ENCODE results near the gene IBTK.

DNA sequence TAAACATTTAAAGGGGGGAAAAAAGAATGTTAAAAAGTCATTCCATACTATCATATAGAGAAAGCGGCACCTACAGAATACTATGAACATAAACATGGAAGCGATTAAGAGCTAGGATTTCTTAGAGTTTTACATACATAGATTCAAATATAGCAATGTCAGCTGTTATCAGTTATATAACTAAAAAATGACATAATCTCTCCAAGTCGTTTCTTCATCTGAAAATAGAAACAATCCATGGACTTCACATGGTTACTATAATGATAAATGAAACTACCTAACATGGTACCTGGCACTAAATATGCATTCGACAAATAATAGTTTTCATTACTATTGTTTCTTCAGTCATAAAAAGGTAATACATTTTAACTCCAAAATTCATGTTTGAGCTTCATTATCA, 3.7 kb downstream of the IBTK start:
- TF ChIP-seq, protein P1, sequence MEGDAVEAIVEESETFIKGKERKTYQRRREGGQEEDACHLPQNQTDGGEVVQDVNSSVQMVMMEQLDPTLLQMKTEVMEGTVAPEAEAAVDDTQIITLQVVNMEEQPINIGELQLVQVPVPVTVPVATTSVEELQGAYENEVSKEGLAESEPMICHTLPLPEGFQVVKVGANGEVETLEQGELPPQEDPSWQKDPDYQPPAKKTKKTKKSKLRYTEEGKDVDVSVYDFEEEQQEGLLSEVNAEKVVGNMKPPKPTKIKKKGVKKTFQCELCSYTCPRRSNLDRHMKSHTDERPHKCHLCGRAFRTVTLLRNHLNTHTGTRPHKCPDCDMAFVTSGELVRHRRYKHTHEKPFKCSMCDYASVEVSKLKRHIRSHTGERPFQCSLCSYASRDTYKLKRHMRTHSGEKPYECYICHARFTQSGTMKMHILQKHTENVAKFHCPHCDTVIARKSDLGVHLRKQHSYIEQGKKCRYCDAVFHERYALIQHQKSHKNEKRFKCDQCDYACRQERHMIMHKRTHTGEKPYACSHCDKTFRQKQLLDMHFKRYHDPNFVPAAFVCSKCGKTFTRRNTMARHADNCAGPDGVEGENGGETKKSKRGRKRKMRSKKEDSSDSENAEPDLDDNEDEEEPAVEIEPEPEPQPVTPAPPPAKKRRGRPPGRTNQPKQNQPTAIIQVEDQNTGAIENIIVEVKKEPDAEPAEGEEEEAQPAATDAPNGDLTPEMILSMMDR (IDR thresholded peaks at IDR 0.05) = no peak
- no peak for TF ChIP-seq POLR2A (IDR thresholded peaks at IDR 0.05)

Data from prostate gland (tissue), 2 donors.